HG03064 (cell line): ENCODE measurements around the gene HMCN2.
"Not testable (repeated sequence)": the region's sequence is repeated elsewhere in the genome, so short reads cannot be mapped to it uniquely, and the experiment has no call there.

Source experiments
- ATAC-seq: cut with Tn5 transposase; IDR thresholded peaks from one replicate; pipeline ENCODE4 v1.9.1; 2021; ENCODE audit warnings: low read depth; ENCODE audit not compliant: unreplicated experiment

HMCN2 gene

GRCh38 chr9:130426467-130426773 is 160.9 kb downstream of the HMCN2 start:
- ATAC-seq: no peak

DNA sequence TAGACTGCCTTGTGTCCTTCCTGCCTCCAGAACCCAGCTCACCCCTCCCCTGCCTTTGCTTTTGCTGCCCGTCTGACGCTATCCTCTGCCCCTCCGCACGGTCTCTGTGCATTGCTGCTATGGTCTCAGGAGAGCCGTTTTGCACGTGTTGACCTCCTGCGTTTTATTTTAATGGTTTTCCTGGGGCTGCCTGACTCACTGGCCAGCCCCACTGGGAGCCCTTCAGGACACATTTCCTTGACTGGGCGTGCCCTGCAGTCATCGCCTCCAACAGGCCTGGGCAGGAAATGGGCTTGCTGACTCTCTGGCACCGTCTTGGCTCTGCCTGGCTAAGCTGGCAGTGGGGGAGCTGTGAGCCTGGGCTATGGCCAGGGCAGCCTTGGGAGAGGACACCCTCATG is 161.3 kb downstream of the HMCN2 start:
- ATAC-seq: no peak

- no peak for ATAC-seq
Measured at GRCh38 chr9:130427326-130427725, 161.8 kb downstream of the HMCN2 start.

- ATAC-seq: no peak
Measured at GRCh38 chr9:130428086-130428665, 162.6 kb downstream of the HMCN2 start.

GRCh38 chr9:130429381-130429780 is 163.8 kb downstream of the HMCN2 start:
- no peak for ATAC-seq

GRCh38 chr9:130429831-130430230 is 164.3 kb downstream of the HMCN2 start:
- ATAC-seq: no peak

DNA sequence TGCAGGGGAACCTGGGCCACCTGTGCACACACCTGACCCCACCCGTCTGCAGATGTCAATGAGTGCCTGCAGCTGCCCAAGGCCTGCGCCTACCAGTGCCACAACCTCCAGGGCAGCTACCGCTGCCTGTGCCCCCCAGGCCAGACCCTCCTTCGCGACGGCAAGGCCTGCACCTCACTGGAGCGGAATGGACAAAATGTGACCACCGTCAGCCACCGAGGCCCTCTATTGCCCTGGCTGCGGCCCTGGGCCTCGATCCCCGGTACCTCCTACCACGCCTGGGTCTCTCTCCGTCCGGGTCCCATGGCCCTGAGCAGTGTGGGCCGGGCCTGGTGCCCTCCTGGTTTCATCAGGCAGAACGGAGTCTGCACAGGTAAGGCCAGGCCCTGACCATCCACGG is 164.7 kb downstream of the HMCN2 start:
- no peak for ATAC-seq

DNA sequence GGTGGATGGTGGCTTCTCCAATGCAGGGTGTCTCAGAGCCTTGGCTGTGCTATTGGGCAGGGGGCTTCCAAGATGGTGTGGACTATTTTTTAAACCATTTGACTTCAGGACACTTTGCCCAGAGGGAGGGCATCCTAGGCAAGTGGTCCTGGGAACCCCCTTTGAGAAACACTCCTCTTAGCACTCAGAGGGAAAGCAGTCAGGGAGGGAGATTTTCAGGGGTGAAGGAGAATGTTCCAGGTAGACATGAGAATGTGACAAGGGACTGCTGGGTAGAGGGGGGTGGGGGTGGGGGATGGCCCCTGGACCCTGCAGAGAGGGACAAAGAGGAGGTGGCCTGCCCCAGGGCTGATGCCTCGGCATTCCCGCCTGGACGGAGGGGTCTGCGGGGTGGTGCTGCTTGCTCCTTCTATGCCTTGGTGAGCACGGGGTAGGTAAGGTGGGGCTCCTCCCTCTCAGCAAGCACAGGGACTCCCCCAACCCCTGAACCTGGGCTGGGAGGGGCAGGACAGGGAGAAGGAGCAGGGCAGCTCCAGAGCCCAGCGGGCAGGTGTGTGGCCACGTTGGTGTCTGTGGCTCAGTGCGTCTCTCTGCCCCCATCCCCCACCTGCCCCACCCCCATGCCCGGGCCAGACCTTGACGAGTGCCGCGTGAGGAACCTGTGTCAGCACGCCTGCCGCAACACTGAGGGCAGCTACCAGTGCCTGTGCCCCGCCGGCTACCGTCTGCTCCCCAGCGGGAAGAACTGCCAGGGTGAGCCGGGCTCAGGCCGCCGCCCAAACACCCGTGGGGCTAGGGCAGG is 165.4 kb downstream of the HMCN2 start:
- ATAC-seq: no peak

DNA sequence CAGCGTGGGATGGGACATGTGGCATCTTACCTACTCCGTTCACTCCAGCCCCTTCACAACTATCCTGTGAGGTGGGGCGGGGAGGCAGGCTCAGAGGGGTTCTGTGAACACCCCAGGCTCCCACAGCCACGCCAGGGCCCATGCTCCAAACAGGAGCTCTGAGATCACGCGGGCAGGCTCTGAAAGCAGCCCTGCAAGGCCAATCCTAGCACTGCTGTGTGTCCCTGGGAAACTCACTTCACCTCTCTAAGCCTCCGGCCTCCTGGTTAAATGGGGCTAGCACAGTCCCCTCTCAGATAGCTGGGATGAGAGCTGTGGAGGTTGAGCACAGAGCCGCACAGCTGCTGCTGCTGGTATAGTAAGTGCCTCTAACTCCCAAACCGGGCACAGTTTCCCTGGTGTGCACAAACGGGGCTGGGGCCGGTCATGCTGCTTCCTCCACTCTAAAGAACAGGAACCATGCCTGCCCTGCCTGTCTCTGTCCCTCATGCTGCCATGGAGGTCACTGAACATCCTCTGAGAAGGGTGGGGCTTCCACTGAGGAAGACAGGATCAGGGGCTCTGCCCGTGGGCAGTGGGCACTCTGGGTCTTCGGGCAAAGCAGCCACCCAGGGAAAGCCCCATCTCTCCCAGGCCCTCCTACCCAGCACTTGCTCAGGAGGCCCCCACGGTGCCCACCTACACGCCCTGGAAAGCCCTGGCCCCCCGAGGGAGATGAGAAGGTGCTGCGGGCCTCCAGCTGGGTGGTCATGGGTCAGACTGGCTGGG is 166.2 kb downstream of the HMCN2 start:
- ATAC-seq: no peak

GRCh38 chr9:130432362-130432761 is 166.8 kb downstream of the HMCN2 start:
- no peak for ATAC-seq

GRCh38 chr9:130432796-130433167 is 167.2 kb downstream of the HMCN2 start:
- no peak for ATAC-seq

DNA sequence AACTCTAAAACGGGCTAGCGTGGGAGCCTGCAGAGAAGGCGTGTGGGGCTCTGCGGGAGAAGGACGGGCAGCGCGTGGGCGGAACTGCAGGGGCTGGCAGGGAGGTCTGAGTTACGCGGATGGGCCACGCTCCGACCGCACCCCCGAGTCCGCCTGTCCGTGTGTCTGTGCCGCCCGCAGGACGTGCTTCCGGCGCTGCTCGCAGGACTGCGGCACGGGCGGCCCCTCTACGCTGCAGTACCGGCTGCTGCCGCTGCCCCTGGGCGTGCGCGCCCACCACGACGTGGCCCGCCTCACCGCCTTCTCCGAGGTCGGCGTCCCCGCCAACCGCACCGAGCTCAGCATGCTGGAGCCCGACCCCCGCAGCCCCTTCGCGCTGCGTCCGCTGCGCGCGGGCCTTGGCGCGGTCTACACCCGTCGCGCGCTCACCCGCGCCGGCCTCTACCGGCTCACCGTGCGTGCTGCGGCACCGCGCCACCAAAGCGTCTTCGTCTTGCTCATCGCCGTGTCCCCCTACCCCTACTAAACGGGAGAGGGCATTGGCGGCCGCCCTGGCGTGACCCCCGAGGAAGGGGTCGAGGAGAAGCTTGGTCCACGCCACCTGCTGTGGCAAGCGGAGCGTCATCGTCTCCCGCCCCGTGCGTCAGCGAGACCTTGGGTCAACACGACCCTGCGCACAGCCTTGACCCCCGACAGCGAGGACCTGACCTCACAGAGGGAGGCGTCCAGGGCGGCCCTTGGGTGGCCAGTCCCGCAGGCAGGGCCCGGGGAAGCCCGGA is 167.8 kb downstream of the HMCN2 start:
- ATAC-seq: no peak

DNA sequence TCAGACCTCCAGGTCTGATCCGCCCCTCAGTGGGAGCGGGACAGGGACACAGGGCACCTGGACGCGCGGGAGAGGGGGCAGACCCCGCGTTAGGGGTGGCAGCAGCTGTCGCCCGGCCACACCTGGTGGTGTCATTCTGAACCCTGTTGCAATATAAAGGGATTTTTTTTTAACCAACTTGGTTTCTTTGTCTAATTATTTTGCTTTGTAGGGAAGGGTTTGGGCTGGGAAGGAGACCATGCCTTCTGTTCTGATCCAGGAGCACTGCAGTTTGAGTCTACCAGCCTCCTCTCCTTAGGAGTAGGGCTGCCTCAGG is 168.3 kb downstream of the HMCN2 start:
- ATAC-seq: no peak

DNA sequence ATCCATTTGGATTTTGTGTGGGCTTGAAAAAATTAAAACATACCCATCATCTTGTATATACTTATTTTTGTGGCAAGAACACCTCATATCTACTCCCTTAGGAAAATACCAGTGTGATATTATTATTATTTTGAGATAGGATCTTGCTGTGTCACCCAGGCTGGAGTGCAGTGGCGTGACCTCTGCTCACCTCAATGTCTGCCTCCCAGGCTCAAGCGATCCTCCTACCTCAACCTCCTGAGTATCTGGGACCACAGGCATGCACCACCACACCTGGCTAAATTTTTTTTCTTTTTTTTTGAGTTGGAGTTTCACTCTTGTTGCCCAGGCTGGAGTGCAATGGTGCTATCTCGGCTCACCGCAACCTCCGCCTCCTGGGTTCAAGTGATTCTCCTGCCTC is 169.1 kb downstream of the HMCN2 start:
- ATAC-seq: not testable (repeated sequence)

- ATAC-seq: no peak
Measured at GRCh38 chr9:130437011-130437789, 171.6 kb downstream of the HMCN2 start.

DNA sequence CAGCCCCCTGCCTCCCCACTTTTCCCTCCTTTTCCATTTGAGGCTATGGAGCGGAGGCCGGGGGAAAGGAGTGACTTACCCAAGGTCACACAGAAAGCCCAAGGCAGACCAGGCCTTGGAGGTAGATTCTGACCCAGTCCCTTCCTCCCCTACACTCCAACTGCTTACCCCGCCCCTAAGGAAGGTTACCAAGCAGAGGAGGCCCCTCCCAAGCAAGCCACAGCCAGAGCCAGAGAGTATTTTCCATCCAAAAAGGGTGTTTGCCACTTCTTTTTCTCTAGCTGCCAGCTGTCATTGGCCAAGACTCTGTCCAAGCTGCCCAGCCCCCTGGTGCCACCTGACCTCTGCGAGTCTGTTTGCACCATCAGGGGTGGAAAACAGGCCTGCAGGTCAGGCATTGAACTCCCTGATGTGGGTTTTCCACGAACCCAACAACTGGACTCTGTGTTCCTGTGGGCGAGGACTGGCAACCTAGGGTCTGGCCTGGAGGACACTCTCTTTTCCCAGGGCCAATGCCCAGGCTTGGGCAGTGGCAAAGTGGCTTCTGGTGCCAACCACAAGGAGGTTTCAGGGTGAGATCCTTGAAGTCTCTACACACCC is 172.9 kb downstream of the HMCN2 start:
- no peak for ATAC-seq

DNA sequence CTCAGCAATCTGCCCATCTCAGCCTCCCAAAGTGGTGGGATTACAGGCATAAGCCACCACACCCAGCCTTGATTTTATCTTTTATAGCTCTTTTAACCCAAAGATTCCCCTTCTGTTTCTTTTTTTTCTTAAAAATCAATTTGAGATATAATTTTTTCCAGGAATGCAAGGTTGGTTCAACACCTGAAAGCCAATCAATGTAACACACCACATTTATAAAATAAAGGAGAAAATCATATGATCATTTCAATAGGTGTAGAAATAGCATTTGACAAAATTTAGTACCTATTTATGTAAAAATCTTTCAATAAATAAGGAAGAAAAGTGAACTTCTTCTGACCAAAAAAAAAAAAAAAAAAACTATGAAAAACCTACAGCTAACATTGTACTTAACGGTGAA is 175.5 kb downstream of the HMCN2 start:
- ATAC-seq: no peak

GRCh38 chr9:130442746-130443455 is 177.3 kb downstream of the HMCN2 start:
- ATAC-seq: no peak

GRCh38 chr9:130443456-130443801 is 177.9 kb downstream of the HMCN2 start:
- no peak for ATAC-seq
